ENCODE measurements around the gene CRACDL.

Gene CRACDL

DNA sequence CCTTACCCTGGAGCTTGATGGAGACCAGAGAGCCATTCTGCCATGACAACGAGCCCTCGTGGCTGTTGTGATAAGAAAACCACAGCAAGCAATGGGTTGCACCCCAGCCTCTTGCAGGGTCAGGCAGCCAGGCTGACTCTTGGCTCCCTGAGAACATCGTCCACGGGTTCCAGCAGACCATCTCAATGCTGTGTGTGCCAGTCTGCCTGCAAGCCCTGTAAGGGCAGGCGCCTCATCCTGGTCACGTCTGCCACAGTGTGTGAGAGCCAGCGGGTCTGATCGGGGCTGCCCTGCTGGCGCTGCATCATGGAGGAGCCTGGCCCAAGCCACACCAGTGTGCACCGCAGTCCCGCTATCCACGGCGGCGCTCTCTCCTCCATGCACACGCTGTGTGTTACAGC lies 134.1 kb downstream of the CRACDL start:
- Histone ChIP-seq H3K4me3 (ENCODE audit: low read depth, low read length) (no peak overlapping the region), H3K27me3 (ENCODE audit: control insufficient read depth, insufficient read depth, low read length) (no peaks in the 10 kb centered on the region), H3K4me1 (ENCODE audit: control insufficient read depth, insufficient read depth, low read length) (no peaks in the 10 kb centered on the region), H3K9me3 (ENCODE audit: control insufficient read depth, insufficient read depth, low read length) (no peaks in the 10 kb centered on the region), H3K36me3 (ENCODE audit: control insufficient read depth, insufficient read depth, low read length) (no peaks in the 10 kb centered on the region), H3K9ac (ENCODE audit: low read depth, low read length) (no peak overlapping the region)

DNA sequence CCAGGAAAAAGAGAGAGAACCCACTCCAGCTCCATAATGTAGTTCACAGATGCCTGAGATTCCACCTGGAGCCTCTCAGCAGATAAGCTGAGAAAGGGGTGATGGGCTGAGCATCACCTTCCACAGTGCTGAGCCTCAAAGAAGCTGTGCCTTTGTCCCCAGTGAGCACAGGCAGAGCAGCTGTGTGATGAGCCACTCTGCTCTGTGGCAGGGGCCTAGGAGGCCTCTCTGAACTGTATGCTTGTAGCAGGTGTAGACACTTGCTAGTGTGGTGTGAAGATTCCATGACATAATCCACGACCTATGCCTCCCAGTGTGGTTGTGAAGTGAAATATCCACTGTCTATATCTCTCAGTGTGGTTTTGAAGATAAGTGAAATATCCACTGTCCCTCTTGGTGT lies 134.7 kb downstream of the CRACDL start:
- H3K4me3 ChIP-seq (ENCODE audit: low read depth, low read length), result no peak overlapping the region
- no peaks in the 10 kb centered on the region for H3K36me3 ChIP-seq (ENCODE audit: control insufficient read depth, insufficient read depth, low read length)
- H3K27me3 ChIP-seq (ENCODE audit: control insufficient read depth, insufficient read depth, low read length), result no peaks in the 10 kb centered on the region
- no peak overlapping the region for H3K9ac ChIP-seq (ENCODE audit: low read depth, low read length)
- no peaks in the 10 kb centered on the region for H3K9me3 ChIP-seq (ENCODE audit: control insufficient read depth, insufficient read depth, low read length)
- H3K4me1 ChIP-seq (ENCODE audit: control insufficient read depth, insufficient read depth, low read length), result no peaks in the 10 kb centered on the region

DNA sequence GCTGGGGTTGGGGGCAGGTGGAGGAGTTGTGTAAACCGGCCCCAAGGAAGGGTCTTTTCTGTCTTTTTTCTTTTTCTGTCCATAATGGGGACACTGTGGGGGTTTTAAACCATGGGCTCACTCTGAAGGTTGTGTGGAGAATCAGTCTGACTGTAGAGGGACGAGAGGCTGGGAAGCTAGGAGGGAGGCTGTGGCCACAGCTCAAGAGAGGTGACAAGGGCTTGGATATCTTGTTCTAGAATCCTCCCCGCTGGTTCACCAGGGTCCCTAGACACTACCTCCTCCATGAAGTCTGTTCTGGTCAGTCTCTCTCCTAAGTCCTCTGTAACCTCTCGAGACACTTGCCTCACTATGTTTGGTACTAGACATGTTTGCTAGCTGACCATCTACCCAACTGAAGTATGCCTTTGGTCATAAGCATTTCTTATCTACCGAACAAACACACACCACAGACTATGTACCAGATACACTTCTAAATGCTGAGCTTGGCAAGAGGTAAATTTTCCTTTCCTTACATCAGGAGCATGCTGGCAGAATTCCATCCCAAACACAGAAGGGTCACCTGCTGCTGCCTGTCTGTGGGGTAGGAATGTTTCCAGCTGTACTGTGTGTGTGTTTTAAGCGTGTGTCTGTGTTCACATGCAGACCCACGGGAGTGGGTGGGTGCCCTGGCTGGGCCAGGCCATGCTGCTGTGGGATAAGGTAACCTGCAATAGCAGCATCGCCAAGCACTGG lies 135.5 kb downstream of the CRACDL start:
- H3K36me3 ChIP-seq (ENCODE audit: control insufficient read depth, insufficient read depth, low read length), result no peaks in the 10 kb centered on the region

DNA sequence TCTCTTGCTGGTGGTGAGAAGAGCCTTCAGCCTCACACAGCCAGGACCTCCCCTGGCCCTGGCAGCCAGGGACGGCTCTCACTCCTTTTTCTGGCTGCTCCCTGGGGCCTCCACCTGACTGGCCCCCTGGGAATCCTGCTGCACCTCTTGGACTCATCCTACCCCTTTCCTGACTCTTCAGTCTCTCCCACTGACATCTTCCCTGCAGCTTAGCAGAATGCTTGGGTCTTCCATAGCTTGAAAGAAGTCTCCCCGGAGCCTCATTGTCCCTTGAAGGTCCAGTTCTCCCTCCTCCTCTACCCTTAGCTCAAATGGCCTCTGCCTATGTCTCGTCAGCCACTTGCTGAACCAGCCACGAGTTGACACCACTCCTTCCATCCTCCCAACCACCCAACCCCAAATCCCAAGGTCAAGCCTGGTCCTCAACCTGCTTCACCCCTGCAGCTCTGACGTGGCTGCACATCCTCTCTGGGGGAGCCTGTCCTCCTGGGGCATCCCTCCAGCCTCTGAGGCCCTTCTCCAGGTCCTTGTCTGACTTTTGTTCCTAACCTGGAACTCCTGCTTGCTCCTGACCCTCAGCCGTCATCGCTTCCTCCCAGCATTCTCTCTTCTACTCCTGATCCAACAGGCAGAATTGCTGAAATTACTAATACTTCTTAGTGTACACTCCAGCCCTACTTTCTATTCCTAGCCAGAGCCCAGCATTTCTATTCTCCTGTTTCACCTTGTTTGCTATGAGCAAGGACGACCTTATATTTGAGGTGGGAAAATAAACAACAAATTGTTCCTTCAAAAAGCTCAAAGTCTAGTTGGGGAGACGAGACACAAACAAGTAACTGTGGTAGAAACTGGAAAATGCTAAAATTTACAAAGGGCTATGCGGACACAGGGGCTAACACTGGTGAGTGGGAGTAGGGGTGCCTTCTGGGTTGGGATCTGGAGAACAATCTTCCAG lies 136.4 kb downstream of the CRACDL start:
- no peaks in the 10 kb centered on the region for H3K9me3 ChIP-seq (ENCODE audit: control insufficient read depth, insufficient read depth, low read length)
- no peaks in the 10 kb centered on the region for H3K36me3 ChIP-seq (ENCODE audit: control insufficient read depth, insufficient read depth, low read length)
- no peaks in the 10 kb centered on the region for H3K27me3 ChIP-seq (ENCODE audit: control insufficient read depth, insufficient read depth, low read length)
- no peak overlapping the region for H3K4me3 ChIP-seq (ENCODE audit: low read depth, low read length)
- no peaks in the 10 kb centered on the region for H3K4me1 ChIP-seq (ENCODE audit: control insufficient read depth, insufficient read depth, low read length)
- no peak overlapping the region for H3K9ac ChIP-seq (ENCODE audit: low read depth, low read length)

More for the DNA sequence above, 135.5 kb downstream of the CRACDL start:
- Histone ChIP-seq H3K4me1 (ENCODE audit: control insufficient read depth, insufficient read depth, low read length) (no peaks in the 10 kb centered on the region), H3K9ac (ENCODE audit: low read depth, low read length) (no peak overlapping the region), H3K4me3 (ENCODE audit: low read depth, low read length) (no peak overlapping the region), H3K27me3 (ENCODE audit: control insufficient read depth, insufficient read depth, low read length) (no peaks in the 10 kb centered on the region), H3K9me3 (ENCODE audit: control insufficient read depth, insufficient read depth, low read length) (no peaks in the 10 kb centered on the region)

DNA sequence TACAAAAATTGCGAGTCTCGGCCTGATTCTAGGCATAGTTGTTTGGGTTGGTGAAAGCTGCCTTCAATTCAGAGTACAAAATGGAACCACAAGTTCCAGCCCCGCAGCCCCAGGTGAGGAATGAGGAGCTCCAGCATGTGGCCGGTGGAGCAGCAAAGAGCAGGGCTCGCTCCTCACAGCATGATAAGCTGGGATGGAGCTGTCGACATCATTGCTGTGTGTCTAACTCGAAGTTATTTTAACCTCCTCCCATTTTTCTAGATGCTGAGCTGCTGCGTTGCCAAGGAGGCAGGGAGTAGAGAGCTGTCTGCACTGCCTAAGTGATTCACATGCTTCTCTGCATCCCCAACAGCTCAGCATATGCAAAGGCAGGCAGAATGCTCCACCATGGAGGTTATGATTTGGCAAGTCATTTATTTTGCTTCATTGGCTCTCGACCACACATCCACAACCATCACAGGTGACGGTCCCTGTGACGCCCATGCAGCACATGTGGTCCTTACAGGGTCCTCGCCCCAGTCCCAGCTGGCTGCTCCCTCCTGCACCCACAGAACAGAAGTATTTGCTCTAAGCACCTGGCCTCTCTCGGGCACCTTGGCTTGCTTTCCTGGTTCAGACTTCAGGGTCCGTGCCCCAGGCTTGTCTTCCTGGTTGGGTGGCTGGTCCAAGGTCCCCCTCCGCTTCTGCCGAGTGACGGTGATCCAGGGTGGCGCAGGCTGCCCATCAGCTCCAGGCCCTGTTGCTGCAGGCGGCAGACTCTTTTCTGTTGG lies 139.1 kb downstream of the CRACDL start:
- Histone ChIP-seq H3K9ac (ENCODE audit: low read depth, low read length) (no peak overlapping the region), H3K4me3 (ENCODE audit: low read depth, low read length) (no peak overlapping the region), H3K4me1 (ENCODE audit: control insufficient read depth, insufficient read depth, low read length) (no peaks in the 10 kb centered on the region), H3K36me3 (ENCODE audit: control insufficient read depth, insufficient read depth, low read length) (no peaks in the 10 kb centered on the region), H3K27me3 (ENCODE audit: control insufficient read depth, insufficient read depth, low read length) (no peaks in the 10 kb centered on the region), H3K9me3 (ENCODE audit: control insufficient read depth, insufficient read depth, low read length) (no peaks in the 10 kb centered on the region)

DNA sequence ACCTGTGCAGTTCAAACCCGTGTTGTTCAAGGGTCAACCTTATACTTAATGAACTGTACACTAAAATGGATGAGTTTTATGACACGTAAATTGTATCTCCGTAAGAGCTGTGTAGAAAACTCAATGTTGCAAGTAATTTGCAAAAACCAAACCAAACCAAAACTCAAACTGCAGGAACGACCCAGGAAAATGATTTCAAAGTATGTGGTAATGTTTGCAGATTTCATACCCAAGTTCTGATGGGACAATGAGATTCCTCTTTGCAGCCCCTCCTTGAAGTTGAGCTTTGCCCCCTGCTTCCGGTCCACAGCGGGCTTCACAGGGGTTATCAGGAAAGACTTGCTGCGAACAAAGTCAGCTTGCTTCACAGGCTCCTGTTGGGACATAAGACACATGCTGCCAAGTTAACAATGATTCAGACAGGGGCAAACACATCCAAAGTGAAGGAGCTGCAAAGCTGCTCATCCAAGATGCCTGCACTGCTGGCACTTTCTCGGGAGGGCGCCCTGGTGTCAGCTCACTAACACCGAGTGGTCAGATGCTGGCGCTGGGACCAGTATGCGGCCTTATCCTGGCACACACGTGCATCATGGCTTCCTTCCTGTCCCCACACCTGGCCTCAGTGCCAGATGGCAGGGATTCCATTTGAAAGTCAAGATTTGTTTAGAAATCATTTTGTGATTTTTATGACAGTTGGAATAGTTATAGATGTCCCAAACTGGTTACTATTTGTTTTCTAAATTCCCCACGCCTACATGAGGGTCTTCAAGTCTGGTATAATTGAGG lies 139.9 kb downstream of the CRACDL start:
- H3K9me3 ChIP-seq (ENCODE audit: control insufficient read depth, insufficient read depth, low read length), result no peaks in the 10 kb centered on the region
- no peaks in the 10 kb centered on the region for H3K4me1 ChIP-seq (ENCODE audit: control insufficient read depth, insufficient read depth, low read length)
- no peaks in the 10 kb centered on the region for H3K36me3 ChIP-seq (ENCODE audit: control insufficient read depth, insufficient read depth, low read length)
- no peak overlapping the region for H3K4me3 ChIP-seq (ENCODE audit: low read depth, low read length)
- H3K9ac ChIP-seq (ENCODE audit: low read depth, low read length), result no peak overlapping the region
- no peaks in the 10 kb centered on the region for H3K27me3 ChIP-seq (ENCODE audit: control insufficient read depth, insufficient read depth, low read length)

DNA sequence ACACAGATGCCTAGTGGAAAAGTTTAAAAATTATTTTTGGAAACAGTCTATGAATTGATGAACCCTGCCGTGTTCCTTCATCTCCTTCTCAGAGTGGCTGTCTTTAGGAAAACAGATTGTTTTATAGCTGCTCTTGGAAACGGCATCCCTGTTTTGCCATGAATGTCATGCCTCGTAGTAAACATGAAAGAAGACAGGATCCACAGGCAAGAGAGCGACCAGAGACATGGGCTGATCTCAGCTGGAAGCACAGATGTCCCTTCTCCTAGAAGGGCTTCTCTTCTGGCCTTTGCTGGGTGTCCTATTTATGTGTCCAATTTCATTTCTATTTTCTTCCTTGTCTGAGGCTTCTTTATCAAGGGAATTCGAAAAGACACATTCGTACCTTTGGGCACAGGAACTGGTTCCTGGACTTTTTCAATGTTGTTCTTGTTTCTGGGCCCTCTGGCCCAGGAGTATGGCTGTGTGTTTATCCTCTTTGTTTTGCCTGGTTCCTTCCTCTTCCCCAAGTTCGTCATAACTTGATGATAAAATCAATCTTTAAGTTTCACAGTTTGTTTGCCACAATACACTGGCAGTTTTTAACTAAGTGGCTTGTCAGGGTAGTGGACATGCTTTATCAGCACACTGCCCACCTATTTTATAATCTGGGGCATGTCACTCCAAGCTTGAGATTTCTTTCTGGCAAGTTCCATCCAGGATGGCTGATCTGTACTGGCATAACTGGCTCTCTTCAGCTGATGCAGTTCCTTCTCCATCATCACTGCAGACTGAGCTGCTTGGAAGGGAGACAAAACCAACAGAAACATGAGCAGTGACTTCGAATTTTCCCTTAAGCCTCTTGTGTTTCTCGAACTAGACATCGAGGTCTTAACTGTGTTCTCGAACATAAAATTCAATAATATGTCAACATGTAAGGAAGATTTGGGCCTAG lies 141.9 kb downstream of the CRACDL start:
- no peak overlapping the region for H3K9ac ChIP-seq (ENCODE audit: low read depth, low read length)
- H3K27me3 ChIP-seq (ENCODE audit: control insufficient read depth, insufficient read depth, low read length), result no peaks in the 10 kb centered on the region
- H3K36me3 ChIP-seq (ENCODE audit: control insufficient read depth, insufficient read depth, low read length), result no peaks in the 10 kb centered on the region
- H3K4me1 ChIP-seq (ENCODE audit: control insufficient read depth, insufficient read depth, low read length), result no peaks in the 10 kb centered on the region
- H3K9me3 ChIP-seq (ENCODE audit: control insufficient read depth, insufficient read depth, low read length), result no peaks in the 10 kb centered on the region
- no peak overlapping the region for H3K4me3 ChIP-seq (ENCODE audit: low read depth, low read length)

DNA sequence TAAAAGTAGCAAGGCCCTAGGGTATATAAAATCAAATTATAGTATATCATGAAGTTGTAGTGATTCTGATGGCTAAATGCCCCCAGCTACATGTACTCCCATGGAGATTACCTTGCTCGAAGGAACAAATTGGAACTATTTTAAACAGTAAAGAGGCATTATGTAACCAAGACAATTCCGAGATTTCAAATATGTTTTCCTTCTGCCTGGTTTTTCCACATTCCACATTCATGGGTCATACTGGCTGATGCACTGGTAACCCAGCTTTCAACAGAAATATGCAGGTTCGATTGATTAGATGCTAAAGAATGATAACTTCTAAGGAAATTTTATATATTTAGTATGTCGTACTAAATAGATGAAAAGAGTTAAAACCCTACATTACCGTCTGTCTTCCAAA lies 142.8 kb downstream of the CRACDL start:
- Histone ChIP-seq H3K27me3 (ENCODE audit: control insufficient read depth, insufficient read depth, low read length) (no peaks in the 10 kb centered on the region), H3K4me1 (ENCODE audit: control insufficient read depth, insufficient read depth, low read length) (no peaks in the 10 kb centered on the region), H3K4me3 (ENCODE audit: low read depth, low read length) (no peak overlapping the region), H3K36me3 (ENCODE audit: control insufficient read depth, insufficient read depth, low read length) (no peaks in the 10 kb centered on the region), H3K9me3 (ENCODE audit: control insufficient read depth, insufficient read depth, low read length) (no peaks in the 10 kb centered on the region), H3K9ac (ENCODE audit: low read depth, low read length) (no peak overlapping the region)

DNA sequence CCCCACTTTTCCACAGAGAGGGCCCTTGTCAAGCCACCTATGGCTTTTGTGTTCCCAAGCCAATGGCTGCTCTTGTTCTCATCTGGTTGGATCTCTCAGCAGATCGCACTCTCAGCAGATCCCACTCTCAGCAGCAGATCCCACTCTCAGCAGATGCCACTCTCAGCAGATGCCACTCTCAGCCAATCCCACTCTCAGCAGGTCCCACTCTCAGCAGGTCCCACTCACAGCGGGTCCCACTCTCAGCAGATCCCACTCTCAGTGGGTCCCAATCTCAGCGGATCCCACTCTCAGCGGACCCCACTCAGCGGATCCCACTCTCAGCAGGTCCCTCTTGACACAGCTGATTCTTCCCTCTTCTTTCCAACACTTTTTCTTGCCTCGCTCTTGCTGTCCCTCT lies 145.8 kb downstream of the CRACDL start:
- H3K27me3 ChIP-seq (ENCODE audit: control insufficient read depth, insufficient read depth, low read length), result no peaks in the 10 kb centered on the region
- H3K9ac ChIP-seq (ENCODE audit: low read depth, low read length), result no peak overlapping the region
- H3K36me3 ChIP-seq (ENCODE audit: control insufficient read depth, insufficient read depth, low read length), result no peaks in the 10 kb centered on the region
- H3K4me3 ChIP-seq (ENCODE audit: low read depth, low read length), result no peak overlapping the region
- H3K9me3 ChIP-seq (ENCODE audit: control insufficient read depth, insufficient read depth, low read length), result no peaks in the 10 kb centered on the region
- peaks cover 4% of the 10 kb centered on the region for H3K4me1 ChIP-seq (ENCODE audit: control insufficient read depth, insufficient read depth, low read length)

DNA sequence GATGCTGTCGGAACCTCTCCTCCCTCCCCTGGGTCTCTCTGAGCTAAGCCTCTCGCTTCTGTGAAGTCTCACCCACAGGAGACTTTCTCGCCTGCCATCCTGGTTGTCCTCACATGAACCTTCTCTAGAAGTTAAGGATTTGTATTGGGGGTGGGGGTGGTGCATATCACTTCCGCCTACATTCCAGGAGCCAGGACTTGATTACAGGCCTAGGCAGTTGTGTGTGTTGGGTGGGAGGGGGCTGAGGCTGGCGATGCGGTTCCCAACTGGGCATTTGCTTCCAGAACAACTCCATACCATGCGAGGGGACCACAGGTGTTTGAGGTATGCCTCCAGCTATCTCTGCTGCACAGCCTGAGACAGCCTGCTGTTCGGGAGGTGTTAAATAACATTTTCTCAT lies 148.3 kb downstream of the CRACDL start:
- no peak overlapping the region for H3K4me3 ChIP-seq (ENCODE audit: low read depth, low read length)
- peaks cover 4% of the 10 kb centered on the region for H3K4me1 ChIP-seq (ENCODE audit: control insufficient read depth, insufficient read depth, low read length)
- H3K9ac ChIP-seq (ENCODE audit: low read depth, low read length), result no peak overlapping the region
- H3K9me3 ChIP-seq (ENCODE audit: control insufficient read depth, insufficient read depth, low read length), result no peaks in the 10 kb centered on the region
- H3K27me3 ChIP-seq (ENCODE audit: control insufficient read depth, insufficient read depth, low read length), result no peaks in the 10 kb centered on the region
- H3K36me3 ChIP-seq (ENCODE audit: control insufficient read depth, insufficient read depth, low read length), result no peaks in the 10 kb centered on the region

All from iPS-15b (cell line).